H1 (cell line): Measurements from ENCODE around the gene ASPN. TPM values are rescaled to one million over a fixed set of nuclear protein-coding genes. Genes with fewer than 3 reads are reported as not detected.

Experiments
- ATF2 ChIP-seq: IDR thresholded peaks from 2 replicates; pipeline ENCODE4 v1.6.1; 2012; ENCODE audit warnings: low read length, inconsistent platforms
- CHD7 ChIP-seq: fragments of 300-600 bp; sonication (generic); IDR thresholded peaks from 2 replicates; pipeline ENCODE4 v1.7.1; 2012; ENCODE audit warnings: low read length, moderate library complexity, mild to moderate bottlenecking, inconsistent platforms; ENCODE audit not compliant: insufficient replicate concordance
- CREB1 ChIP-seq: IDR thresholded peaks from 2 replicates; pipeline ENCODE4 v1.6.1; 2012; ENCODE audit warnings: inconsistent platforms
- PHF8 ChIP-seq: fragments of 200-600 bp; sonication (generic); conservative IDR thresholded peaks from 2 replicates; pipeline ENCODE4 v1.7.1; 2012; ENCODE audit warnings: low read depth, mild to moderate bottlenecking, inconsistent platforms, low read length, moderate library complexity
- SIN3A ChIP-seq, 2 experiments: IDR thresholded peaks in 1 of 2; conservative IDR thresholded peaks in 1 of 2; 2 replicates each; pipeline ENCODE4 v1.6.1; 2011 to 2012; ENCODE audit warnings: low read length in 2 of 2, improper control_type of control experiment in 1 of 2, low read depth in 1 of 2, mild to moderate bottlenecking in 1 of 2
- SIX5 ChIP-seq: IDR thresholded peaks from 2 replicates; pipeline ENCODE4 v1.6.1; 2011; ENCODE audit warnings: mild to moderate bottlenecking, low read depth, low read length
- SRF ChIP-seq: IDR thresholded peaks from 2 replicates; pipeline ENCODE4 v1.6.1; 2011; ENCODE audit warnings: mild to moderate bottlenecking, low read depth, low read length, moderate library complexity
- TBP ChIP-seq: IDR thresholded peaks from 2 replicates; pipeline ENCODE4 v1.6.1; 2011; ENCODE audit warnings: low read depth, low read length, improper control_type of control experiment
- polyA plus RNA-seq, 7 experiments: library from polyadenylated mRNA; depleted of rRNA in 3 of 7; stranded (reverse) in 5 of 7; unstranded in 2 of 7; fragments of >200 nt in 5 of 7; fragments of 200-250 nt in 2 of 7; gene quantifications; 1 replicate in 5 of 7; 2 replicates in 1 of 7; 4 replicates in 1 of 7; pipeline versions ENCODE4 v1.2.1 to v1.2.3, GENCODE V29; 2011 to 2013; ENCODE audit warnings: missing spikeins in 2 of 7, mixed read lengths in 2 of 7
- total RNA-seq: library from RNA; stranded (reverse); fragmentation: NEBNext Ultra II Directional; extraction: Animal tissue kit (Norgen Biotek cat#: 25700); gene quantifications from 2 replicates; pipeline ENCODE4 v1.2.1, GENCODE V29; 2021

ASPN gene
- total and polyA plus RNA-seq, 2 of the 8 experiments (the other 6 are each of a cell fraction or from before 2014, with no cell fraction given), result not detected

GRCh38 chr9:92444841-92445240, 37.5 kb downstream of the ASPN start (continued):
- TF ChIP-seq CHD7 (no peak), SIX5 (no peak), PHF8 (no peak), CREB1 (no peak), SRF (no peak), SIN3A (conservative IDR thresholded peaks at IDR 0.05 in 1 of 2, IDR thresholded peaks at IDR 0.05 in 1 of 2; ENCODE audit: low read depth in 1 of 2, low read length in 2 of 2) (no peak), TBP (no peak), ATF2 (no peak)
